SW 1271 (cell line): ENCODE results near the gene ANXA3.

Experiments
- DNase-seq, 2 experiments: peaks; one replicate each; lab custom pipeline; 2025; lab: John Stamatoyannopoulos, UW

Gene ANXA3

DNA sequence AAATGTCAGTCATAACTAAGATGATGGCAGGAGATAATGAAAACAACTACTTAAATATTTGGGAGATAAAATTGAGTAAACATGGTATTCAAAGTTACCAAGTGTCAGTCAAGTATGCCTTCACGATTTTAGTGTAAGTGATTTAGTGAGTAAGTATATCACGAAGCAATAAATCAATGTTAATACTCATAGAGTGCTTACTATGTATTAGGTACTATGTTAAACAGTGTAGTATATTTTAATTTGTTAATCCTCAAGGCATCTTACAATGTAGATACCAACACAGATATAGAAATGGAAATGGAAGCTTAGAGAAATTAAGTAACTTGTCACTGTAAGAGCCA is 59.6 kb downstream of the ANXA3 start:
- no peak for DNase-seq

DNA sequence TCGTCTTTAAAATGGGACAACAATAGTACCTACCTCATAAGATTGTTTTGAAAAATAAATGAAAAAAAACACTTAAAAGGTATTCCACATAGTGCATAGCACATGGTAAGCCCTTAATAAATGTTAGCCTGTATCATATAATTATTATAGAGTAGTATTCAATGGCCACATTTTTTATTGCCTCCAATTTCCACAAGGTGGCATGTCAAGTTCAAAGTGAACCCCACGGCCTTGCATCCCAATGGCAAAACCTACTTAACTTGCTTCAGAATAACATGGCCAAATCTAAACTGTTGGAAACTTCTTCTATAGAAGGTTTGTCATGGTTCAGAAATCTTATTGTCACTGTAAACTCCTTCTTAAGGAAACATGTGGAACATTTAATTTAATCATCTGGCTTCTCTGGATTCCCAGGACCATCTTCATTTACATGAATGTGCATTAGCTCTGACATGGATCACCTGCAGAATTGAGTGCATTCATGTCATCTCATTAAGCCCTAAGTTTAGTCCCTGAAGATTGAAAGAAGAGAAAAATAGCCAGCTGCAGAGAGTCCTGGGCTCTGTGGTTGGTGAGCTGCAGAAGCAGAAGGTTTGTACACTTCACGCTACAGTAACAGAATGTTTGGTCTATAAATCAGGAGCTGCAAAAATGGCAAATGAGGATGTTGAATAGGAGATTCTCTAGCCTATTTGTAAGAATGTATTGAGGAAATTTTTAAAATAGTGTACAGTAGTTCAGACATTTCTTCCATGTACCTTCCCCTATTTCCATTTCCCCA is 61.0 kb downstream of the ANXA3 start:
- peak in 1 of 2 experiments; percentile 10 for DNase-seq

DNA sequence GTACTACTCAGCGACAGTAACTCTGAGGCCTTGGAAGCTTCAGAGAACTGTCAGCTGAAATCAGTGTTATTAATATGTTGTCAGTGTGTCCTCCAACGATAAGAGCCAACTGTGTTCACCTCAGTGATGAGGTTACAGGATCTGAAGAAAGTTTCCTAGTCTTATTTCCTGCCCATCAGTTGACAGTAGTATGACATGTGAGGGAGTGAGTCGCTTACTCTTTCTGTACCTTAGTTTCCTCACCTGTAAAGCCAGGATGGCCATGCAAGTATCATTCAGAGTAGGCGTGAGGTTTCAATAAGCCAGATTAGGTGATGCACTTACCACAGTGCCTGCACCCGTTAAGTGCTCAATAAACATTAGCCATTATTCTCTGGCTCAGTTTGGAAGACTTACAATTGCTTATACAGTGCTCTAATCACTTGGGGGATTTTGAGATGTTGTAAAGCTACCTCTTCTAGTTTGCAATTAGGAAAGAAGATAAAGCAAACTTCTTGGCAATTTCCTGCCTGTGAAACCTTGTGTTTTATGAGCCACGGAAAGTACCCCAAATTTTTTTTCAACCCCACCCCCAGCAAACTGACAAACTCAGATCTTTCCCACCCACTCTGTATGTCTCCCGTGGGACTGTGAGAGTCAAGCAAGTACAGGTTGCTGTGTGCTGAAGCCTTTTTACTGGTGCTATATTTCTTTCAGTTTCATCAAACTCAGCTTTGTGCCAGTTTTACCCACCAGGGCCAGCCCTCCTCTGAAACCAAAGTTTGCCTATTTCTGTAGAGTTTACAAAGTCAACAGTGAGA is 62.2 kb downstream of the ANXA3 start:
- DNase-seq: no peak

DNA sequence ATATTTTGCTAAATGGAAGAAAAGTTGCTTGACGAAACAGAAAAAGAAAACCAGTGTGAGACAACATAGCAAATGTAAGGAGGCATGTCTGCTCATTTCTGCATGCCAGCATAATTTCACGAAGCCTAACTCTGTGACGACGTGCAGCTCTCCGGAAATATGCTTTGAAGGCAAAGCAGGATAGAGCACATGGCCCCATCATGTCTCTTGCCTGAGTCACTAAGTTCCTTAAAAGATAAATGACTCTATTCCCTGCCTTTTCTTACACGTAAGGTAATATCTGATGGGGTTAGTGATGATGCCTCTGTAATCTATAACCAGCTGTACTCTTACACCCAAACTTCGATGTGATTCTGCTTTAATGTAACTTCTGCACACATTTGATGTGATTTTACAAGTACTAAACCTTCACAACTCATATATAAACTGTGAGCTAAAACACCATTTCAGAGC is 64.5 kb downstream of the ANXA3 start:
- no peak for DNase-seq

DNA sequence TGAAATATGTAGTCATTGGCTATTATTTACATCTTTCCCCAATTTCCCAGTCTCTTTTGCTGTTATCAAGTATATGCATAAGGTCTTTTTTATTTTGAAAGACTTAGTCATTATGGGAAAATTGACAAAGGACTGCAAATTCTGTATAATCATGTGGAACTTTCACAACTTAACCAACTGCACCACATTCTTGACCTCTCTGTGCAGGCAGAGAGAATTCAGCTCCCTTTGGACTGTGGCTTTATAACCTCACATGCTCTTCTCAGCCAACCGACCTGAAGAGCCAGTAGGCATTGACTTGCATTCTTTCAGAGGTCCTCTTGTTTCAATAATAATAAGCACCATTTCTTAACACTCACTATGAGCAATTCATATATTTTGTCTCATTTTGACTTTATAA is 66.9 kb downstream of the ANXA3 start:
- DNase-seq: no peak

DNA sequence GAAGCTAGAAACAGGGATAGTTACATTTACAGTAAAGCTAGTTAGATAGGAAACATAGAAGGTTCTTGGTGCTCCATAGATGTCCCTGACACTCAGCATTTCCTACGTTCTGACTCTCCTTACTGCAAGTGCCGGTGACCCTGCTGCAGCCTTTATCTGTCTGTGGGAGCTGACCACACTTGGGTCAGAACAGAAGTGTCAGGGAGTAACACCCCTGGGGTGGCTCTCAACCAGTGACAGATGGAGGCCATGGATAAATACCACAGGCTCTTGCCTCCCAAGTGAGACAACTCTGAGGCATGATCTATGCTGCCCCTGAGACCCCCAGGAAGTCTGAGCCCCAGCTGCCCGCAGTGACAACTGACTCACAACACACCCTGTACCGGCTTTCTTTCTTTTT is 69.8 kb downstream of the ANXA3 start:
- no peak for DNase-seq

DNA sequence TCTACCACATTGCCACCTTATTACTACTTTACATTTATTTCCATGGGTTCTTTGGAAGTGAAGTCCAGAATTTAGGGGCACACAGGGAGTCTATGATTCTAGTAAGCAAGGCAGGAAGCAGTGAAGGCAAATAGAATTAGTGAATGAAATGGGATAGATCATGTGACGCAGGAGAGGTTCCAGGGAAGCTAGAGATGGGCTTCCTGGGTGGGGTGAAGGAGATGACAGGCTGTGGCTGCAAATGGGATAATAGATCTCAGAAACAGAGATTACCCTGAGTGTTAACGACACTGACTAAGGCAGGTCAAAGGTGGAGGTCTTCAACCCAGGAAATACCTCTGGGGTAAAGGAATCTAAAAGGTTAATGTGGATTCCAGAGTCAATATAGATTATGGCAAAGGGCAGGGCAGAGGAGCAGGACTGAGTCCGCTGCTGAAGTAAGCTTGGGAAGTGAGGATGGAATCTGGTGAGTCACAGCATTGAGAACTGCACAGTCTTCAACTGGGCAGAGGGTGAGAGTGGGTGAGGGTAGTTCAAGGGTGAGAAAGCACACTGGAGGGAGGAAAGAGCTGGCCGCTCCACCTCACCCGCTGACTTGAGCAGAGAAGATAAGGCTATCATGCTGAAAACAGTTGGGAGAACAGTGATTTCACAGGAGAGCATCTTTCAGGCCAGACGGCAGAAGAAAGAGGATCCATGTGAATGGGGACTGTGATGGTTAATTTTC is 70.8 kb downstream of the ANXA3 start:
- DNase-seq: no peak

DNA sequence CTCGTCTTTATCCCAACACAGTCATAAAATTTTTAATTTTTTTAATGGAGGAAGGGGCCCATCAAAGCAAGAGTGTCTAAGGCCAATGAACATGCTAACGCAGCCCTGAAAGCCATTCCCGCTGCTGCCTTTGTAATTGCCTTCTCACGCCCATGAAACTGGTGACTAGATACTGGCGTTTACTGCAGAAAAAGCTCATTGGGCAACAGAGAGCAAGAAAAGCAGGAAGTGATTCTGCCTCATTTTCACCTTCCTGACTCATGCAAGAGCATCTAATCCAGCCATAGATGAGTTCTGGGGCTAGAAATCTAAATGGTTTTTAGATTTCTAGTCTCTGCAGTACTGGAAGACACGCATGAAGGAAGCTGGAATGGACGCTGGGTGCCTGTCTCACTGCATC is 72.5 kb downstream of the ANXA3 start:
- no peak for DNase-seq

DNA sequence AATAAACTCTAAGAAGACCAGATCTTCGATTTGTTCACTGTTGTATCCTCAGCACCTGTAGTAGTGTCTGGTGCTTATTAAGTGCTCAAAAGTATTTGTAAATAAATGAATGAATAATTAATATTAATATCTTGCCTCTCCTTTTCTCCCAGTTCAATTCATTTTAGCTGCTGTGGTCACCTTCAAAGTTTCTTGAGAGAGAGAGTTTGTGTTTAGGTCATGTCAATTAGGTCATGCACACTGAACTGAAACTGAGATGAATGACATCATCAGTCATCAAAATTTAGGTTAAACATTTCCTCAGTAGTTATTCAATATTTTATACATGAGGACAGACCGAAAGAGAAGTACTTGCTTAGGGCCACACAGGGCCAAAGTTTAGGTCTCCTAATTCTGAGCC is 73.5 kb downstream of the ANXA3 start:
- DNase-seq: no peak

DNA sequence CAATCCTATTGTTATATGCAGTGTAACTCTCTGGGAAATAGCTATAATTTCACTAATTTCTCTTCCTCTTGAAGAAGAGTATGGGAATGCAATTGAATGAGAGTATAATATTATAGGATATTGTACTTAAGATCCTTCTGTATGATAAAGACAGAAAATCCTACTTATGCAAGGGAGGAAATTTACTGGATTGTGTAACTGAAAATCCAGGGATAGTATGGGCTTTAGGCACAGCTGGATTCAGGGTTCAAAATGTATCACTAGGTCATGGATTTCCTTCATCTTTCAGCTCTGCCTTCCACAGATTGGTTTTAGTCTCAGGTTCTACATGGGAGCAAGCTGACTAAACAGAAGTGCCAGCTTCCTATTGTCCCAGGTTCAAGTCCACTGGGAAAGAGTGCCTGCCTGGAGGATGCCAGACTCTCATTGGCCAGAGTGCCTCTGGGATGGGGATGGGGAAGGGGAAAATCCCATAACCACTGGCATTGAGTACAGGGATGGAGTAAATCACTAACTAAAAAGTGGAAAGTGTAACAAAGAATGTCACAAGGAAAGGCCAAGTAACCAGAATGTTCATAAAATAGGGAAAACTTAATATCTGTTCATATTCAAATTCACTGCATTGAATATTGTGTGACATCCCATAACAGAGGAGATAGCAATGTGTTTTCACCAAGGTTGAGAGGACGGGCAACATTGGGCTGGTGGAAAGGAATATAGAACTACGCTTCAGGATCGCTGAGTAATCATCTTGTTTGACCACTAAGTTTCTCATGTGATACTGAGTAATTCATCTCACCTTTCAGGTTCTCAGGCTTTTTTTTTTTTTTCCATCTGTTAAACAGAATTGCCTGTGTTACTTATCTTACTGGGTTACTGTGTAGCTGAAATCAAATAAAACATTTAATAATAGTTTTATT is 75.7 kb downstream of the ANXA3 start:
- no peak for DNase-seq

DNA sequence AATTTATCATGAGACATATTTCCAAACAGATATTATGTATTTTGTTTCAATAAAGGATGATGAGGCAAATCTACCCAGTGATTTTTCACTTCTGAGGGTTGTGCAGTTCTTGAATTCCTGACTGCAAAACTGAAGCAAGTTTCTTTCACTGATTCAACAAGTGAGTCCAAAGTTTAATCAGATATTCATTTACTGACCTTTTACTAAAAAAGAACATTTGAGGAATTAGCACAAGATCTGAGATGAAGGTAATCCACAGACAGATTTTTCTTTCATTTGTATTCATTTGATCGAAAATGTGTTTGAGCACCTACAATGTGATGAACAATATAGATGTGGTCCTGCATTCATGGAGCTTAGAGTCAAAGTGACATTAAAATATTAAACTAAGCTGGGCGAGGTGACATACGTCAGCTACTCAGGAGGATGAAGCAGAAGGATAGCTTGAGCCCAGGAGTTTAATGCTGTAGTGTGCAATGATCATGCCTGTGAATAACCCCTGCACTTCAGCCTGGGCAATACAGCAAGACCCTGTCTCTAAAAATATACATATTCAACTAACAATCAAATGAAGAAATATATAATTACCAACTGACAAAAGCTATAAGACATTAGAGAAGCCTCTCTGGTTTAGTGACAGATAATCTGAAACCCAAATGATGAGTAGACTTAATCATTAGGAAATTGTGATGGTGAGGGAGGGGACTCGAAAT is 76.6 kb downstream of the ANXA3 start:
- no peak for DNase-seq

DNA sequence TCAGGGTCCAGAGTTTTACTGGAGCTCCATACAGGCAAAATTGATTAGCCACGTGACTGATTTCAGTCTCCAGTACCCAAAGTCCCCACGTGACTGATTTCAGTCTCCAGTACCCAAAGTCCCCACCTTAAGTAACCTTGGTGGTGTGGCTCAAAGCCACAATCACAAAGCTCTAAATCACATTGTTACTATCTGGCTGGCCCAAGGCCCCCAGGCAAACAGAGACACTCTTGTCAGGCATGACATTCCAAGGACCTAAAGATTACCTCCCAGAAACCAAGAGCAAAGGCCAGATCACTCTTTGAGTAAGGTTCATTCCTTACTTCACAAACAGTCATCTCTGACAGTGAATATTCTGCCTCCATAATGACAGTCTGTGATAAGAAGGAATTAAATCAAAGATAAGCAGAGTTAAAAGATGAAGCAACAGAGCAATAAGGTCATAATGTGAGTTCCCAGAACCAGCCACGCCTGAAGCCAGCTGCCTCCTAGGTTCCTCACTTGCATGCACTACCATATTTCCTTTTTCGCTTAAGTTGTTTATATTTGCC is 78.5 kb downstream of the ANXA3 start:
- DNase-seq: no peak

DNA sequence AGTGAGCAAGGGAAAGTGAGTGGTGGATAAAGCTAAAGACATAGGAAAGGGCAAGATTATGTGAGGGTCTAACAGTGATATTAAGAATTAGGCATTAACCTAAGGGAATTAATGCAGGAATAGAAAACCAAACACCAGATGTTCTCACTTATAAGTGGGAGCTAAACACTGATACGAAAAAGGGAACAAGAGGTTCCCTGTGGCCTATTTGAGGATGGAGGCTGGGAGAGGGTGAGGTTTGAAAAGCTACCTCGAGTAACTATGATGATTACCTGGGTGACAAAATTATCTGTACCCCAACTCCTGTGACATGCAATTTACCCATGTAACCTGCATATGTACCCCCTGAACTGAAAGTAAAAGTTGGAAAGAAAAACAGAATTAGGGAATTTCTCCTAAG is 79.0 kb downstream of the ANXA3 start:
- no peak for DNase-seq

DNA sequence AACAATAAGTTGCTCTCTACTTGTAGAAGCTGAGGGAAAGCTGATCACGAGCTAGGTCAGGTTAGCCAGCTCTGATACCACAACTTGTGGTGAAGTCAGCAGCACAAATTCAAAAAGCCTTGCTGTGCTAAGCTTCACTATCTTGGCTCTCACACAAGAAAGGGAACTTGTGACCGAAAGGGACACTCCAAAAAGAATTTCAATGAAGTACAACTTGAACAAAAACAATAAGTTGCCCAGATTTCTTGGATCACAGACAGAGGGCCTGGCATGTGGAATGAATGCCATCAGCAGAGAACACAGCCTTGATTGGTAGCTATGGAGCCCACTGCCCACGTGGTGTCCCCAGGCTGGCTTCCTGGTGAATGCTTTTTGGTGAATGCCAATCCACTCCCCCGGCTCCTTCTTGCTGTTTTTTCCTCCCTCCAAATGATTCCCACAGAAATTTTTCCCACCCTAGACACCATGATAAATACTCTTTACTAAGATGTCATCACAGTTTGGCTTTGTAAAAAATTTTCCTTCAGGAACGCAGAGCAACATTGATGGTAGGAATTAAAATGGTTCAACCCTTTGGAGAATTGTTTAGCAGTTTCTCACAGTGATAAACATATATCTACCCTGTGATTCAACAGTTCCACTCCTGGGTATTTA is 82.6 kb downstream of the ANXA3 start:
- DNase-seq: no peak

DNA sequence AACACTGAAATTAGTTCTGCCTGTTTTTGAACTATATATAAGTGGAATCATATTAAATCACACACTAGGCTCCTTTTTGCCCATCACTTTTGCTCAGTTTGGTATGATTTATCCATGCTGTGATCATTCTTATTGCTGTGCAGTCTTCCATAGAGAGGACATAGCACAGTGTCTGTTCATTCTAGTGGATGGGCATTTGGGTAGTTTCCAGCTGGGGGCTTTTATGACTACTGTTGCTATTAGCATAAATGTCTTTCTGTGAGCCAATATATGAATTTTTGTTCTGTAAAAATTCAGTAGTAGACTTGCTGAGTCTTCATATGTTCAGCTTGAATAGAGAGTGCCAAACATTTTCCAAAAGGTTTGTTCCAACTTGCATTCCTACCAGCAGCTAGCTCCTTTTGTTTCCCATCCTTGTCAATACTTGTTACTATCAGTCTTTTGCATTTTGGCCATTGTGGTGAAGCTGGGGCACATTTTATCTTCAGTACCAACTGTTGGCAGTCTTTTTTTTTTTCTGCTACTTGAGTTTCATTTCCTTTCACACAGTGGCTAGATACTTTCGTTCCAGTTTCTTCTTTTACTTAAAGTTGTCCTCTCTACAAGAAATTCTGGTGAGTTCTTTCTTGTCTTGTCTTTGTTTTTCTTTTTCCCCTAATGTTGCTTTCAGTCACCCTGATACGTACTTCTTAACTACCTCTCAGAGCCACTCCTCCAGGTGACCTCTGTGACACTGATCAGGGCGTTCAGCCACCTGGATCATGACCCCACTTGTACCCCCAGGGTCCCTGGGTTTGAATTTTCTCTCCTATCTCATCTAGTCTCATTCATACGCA is 87.0 kb downstream of the ANXA3 start:
- DNase-seq: no peak

DNA sequence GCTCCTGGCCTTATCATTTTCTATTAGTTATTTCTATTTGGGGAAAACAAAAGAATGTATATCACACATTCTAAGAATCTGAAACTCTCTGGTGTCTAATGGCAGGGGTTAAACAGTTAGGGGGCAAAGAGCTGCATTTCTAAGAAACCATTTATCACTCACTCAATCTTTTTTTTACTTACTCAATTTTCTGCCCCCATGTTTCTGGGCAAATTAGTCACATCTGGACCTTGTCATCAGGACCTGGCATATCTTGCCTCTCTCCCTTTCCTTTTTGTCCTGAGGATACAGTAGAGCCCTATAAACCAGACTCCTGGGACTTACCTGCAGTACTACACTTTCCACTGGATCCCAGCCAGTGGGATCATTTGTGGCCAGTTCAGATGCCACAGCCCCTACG is 89.1 kb downstream of the ANXA3 start:
- DNase-seq: no peak

DNA sequence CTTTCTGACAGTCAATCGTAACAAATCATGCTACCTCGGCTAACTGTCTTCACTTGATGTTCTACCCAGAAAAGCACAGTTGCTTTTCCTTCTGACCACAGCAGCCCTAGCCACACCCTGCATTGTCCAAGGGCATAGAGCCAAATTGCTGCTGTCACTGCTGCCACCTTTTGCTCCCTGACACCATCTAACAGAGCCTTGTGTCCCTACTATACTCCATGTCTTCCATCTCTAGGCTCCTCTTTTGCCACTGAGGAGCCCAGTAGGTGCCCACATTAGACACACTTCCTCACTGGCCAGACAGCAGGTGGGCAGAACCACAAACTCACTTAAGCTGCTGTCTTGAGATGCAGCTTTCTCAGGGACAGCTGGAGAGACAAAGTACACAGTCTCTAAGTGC is 91.4 kb downstream of the ANXA3 start:
- DNase-seq: no peak

DNA sequence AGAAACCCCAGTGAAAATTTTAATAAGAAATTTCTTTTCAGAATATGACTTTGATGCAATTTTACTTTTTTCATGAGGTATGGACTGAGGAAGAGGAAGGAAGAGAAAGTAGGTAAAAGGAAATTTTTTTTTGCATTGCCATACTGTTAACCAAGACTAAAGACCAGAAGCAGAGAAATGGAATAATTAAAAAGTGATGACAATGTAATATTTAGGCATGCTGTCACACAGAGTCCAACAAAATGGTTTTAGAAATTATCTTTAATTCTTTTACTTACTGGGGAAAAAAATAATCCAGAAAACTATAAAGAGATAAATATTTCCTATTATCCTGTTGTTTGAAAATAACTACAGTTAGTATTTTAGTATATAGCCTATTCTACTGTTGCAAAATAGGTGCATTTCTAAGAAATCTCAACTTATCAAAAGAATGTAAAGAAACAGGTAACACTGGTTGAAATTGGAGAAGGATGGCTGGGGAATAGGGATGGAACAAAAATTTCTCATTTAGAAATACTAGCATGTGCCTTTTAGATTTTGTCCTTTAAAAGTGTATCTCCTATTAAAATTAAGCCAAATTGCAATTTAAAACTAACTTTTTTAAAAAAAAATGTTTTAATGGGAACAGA is 92.6 kb downstream of the ANXA3 start:
- DNase-seq: no peak
